Stimulated activated naive CD8-positive, alpha-beta T cell treated with anti-CD3 and anti-CD28 coated beads, Interleukin-15, Interleukin-2, amounts not matched to agents 100 ng/mL and 50 ng/mL, for 24 hours (primary cell): Measurements from ENCODE around the gene RXFP1.

ENCODE experiments used
- H3K27ac Mint-ChIP-seq: one replicate; pipeline ENCODE4 v1.8.0; 2021; ENCODE audit warnings: mild to moderate bottlenecking, mixed read lengths
- H3K27me3 Mint-ChIP-seq: one replicate; pipeline ENCODE4 v1.8.0; 2021; ENCODE audit warnings: mixed read lengths
- H3K36me3 Mint-ChIP-seq: one replicate; pipeline ENCODE4 v1.8.0; 2021; ENCODE audit warnings: low read depth, mixed read lengths
- H3K4me1 Mint-ChIP-seq: one replicate; pipeline ENCODE4 v1.8.0; 2021; ENCODE audit warnings: low read depth, mixed read lengths
- H3K4me3 Mint-ChIP-seq: one replicate; pipeline ENCODE4 v1.8.0; 2021; ENCODE audit warnings: mild to moderate bottlenecking, mixed read lengths
- H3K9me3 Mint-ChIP-seq: one replicate; pipeline ENCODE4 v1.8.0; 2021; ENCODE audit warnings: mixed read lengths

The RXFP1 gene

DNA sequence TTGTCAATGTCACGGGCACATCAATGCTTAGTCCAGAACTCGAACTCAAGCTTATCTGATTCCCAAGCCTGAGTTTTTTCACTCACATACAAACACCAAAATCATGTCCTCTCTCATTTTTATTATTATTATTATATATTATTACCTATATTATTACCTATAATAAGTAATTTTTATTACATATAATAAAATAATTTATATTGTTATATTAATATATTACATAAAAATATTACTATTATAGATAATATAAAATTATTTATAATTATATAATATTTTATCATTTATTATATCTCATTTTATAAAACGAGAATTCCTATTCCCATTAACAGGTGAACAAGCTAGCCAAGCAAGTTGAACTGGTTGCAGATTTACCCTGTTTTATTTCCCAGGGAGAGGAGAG is 13.0 kb downstream of the RXFP1 start:
- Mint-ChIP-seq H3K27ac (no peak overlapping the region), H3K36me3 (no peaks in the 10 kb centered on the region), H3K4me1 (peaks cover 8% of the 10 kb centered on the region), H3K4me3 (no peak overlapping the region), H3K27me3 (peaks cover 6% of the 10 kb centered on the region), H3K9me3 (no peaks in the 10 kb centered on the region)

DNA sequence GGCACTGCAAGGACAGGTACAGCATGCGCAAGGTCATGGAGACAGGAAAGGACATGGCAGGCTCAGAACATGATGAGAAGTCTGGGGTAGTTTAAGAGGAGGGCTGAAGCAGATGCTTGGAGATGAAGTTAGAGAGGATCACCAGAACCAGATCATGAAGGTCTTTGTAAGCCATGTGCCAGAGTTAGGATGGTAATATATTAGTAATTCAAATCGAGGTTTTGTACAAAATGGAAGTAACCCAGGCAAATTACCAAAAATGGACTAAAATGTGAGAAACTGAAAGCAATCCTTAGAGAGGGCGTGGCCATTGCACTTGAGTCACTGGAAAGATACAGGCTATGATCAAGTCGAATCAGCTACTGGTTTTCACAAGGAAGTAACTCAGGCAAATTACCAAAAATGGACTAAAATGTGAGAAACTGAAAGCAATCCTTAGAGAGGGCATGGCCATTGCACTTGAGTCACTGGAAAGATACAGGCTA is 13.5 kb downstream of the RXFP1 start:
- H3K4me1 Mint-ChIP-seq: peaks cover 8% of the 10 kb centered on the region
- no peaks in the 10 kb centered on the region for H3K36me3 Mint-ChIP-seq
- no peak overlapping the region for H3K27ac Mint-ChIP-seq

GRCh38 chr4:158536833-158537232 is 15.2 kb downstream of the RXFP1 start:
- Mint-ChIP-seq H3K9me3 (no peaks in the 10 kb centered on the region), H3K36me3 (no peaks in the 10 kb centered on the region), H3K4me1 (peaks cover 8% of the 10 kb centered on the region), H3K4me3 (no peak overlapping the region), H3K27me3 (peaks cover 5% of the 10 kb centered on the region), H3K27ac (no peak overlapping the region)

More for the DNA sequence above, 13.5 kb downstream of the RXFP1 start:
- Mint-ChIP-seq H3K27me3 (peaks cover 5% of the 10 kb centered on the region), H3K4me3 (no peak overlapping the region), H3K9me3 (no peaks in the 10 kb centered on the region)

GRCh38 chr4:158538176-158538575 is 16.5 kb downstream of the RXFP1 start:
- Mint-ChIP-seq H3K4me3 (no peak overlapping the region), H3K36me3 (no peaks in the 10 kb centered on the region), H3K27me3 (peaks cover 5% of the 10 kb centered on the region), H3K27ac (no peak overlapping the region), H3K4me1 (peaks cover 8% of the 10 kb centered on the region), H3K9me3 (no peaks in the 10 kb centered on the region)

- Mint-ChIP-seq H3K27me3 (peaks cover 5% of the 10 kb centered on the region), H3K36me3 (no peaks in the 10 kb centered on the region), H3K4me1 (peaks cover 8% of the 10 kb centered on the region), H3K9me3 (no peaks in the 10 kb centered on the region), H3K27ac (no peak overlapping the region), H3K4me3 (no peak overlapping the region)
Measured at GRCh38 chr4:158538911-158539310, 17.2 kb downstream of the RXFP1 start.

DNA sequence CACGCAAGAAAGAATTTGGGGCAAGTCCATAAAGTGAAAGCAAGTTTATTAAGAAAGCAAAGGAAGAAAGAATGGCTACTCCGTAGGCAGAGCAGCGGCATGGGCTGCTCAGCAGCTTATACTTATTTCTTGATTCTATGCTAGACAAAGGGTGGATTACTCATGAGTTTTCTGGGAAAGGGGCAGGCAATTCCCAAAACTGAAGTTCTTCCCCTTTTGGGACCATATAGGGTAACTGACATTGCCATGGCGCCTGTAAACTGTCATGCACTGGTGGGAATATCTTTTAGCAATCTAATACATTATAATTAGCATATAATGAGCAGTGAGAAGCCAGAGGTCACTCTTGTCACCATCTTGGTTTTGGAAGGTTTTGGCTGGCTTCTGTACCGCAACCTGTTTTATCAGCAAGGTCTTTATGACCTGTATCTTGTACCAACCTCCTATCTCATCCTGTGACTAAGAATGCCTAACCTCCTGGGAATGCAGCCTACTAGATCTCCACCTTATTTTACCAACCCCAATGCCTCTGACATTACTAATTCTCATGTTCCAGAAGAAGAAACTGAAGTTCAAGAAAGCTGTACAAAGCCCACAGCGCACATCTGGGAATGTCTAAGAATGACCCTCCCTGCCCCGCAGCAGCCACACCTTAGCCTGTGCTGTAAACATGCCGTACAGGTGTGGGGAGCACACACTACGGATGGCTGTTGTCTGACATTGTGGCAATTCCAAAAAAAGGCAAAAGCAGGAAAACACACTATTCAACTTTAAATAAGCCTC is 18.6 kb downstream of the RXFP1 start:
- Mint-ChIP-seq H3K4me1 (peaks cover 4% of the 10 kb centered on the region), H3K4me3 (no peak overlapping the region), H3K36me3 (no peaks in the 10 kb centered on the region), H3K27ac (no peak overlapping the region), H3K27me3 (peaks cover 5% of the 10 kb centered on the region), H3K9me3 (peaks cover 4% of the 10 kb centered on the region)

- Mint-ChIP-seq H3K36me3 (no peaks in the 10 kb centered on the region), H3K27ac (no peak overlapping the region), H3K4me3 (no peak overlapping the region), H3K9me3 (peaks cover 4% of the 10 kb centered on the region), H3K27me3 (peaks cover 5% of the 10 kb centered on the region), H3K4me1 (no peaks in the 10 kb centered on the region)
Measured at GRCh38 chr4:158541506-158541905, 19.8 kb downstream of the RXFP1 start.

GRCh38 chr4:158543191-158543590 is 21.5 kb downstream of the RXFP1 start:
- no peak overlapping the region for H3K27ac Mint-ChIP-seq
- no peak overlapping the region for H3K4me3 Mint-ChIP-seq
- H3K27me3 Mint-ChIP-seq: peaks cover 1% of the 10 kb centered on the region
- H3K4me1 Mint-ChIP-seq: no peaks in the 10 kb centered on the region
- H3K36me3 Mint-ChIP-seq: no peaks in the 10 kb centered on the region
- peaks cover 4% of the 10 kb centered on the region for H3K9me3 Mint-ChIP-seq

GRCh38 chr4:158544141-158544540 is 22.5 kb downstream of the RXFP1 start:
- Mint-ChIP-seq H3K4me3 (no peak overlapping the region), H3K27ac (no peak overlapping the region), H3K36me3 (no peaks in the 10 kb centered on the region), H3K9me3 (peaks cover 4% of the 10 kb centered on the region), H3K4me1 (no peaks in the 10 kb centered on the region), H3K27me3 (no peaks in the 10 kb centered on the region)

GRCh38 chr4:158553364-158553763 is 31.7 kb downstream of the RXFP1 start:
- Mint-ChIP-seq H3K9me3 (no peaks in the 10 kb centered on the region), H3K27ac (no peak overlapping the region), H3K27me3 (peaks cover 9% of the 10 kb centered on the region), H3K36me3 (no peaks in the 10 kb centered on the region), H3K4me1 (no peaks in the 10 kb centered on the region), H3K4me3 (no peak overlapping the region)

- H3K4me3 Mint-ChIP-seq: no peak overlapping the region
- H3K27ac Mint-ChIP-seq: no peak overlapping the region
- H3K36me3 Mint-ChIP-seq: no peaks in the 10 kb centered on the region
- no peaks in the 10 kb centered on the region for H3K9me3 Mint-ChIP-seq
- H3K4me1 Mint-ChIP-seq: no peaks in the 10 kb centered on the region
- peaks cover 5% of the 10 kb centered on the region for H3K27me3 Mint-ChIP-seq
Measured at GRCh38 chr4:158560284-158560683, 38.6 kb downstream of the RXFP1 start.

GRCh38 chr4:158566860-158567259 is 45.2 kb downstream of the RXFP1 start:
- no peaks in the 10 kb centered on the region for H3K27me3 Mint-ChIP-seq
- no peak overlapping the region for H3K4me3 Mint-ChIP-seq
- no peaks in the 10 kb centered on the region for H3K9me3 Mint-ChIP-seq
- H3K4me1 Mint-ChIP-seq: no peaks in the 10 kb centered on the region
- no peaks in the 10 kb centered on the region for H3K36me3 Mint-ChIP-seq
- no peak overlapping the region for H3K27ac Mint-ChIP-seq

GRCh38 chr4:158571736-158572135 is 50.1 kb downstream of the RXFP1 start:
- no peaks in the 10 kb centered on the region for H3K9me3 Mint-ChIP-seq
- H3K36me3 Mint-ChIP-seq: no peaks in the 10 kb centered on the region
- H3K27me3 Mint-ChIP-seq: no peaks in the 10 kb centered on the region
- H3K4me1 Mint-ChIP-seq: no peaks in the 10 kb centered on the region
- H3K4me3 Mint-ChIP-seq: no peak overlapping the region
- no peak overlapping the region for H3K27ac Mint-ChIP-seq

DNA sequence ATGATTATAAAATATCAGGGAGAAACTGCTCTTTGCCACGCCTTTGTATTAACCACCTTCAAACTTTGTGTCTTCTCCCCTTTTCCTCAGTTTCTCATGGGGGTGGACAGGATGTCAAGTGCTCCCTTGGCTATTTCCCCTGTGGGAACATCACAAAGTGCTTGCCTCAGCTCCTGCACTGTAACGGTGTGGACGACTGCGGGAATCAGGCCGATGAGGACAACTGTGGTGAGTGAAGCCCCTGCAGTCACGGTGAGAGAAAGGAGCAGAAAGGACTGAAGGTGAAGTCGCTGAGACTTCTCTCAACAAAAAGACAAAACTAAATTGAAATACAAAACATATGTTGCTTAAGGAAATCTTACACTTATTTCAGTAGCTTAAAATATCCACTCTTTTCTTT is 50.9 kb downstream of the RXFP1 start:
- no peaks in the 10 kb centered on the region for H3K36me3 Mint-ChIP-seq
- no peaks in the 10 kb centered on the region for H3K27me3 Mint-ChIP-seq
- H3K4me1 Mint-ChIP-seq: no peaks in the 10 kb centered on the region
- no peak overlapping the region for H3K27ac Mint-ChIP-seq
- H3K4me3 Mint-ChIP-seq: no peak overlapping the region
- H3K9me3 Mint-ChIP-seq: no peaks in the 10 kb centered on the region

DNA sequence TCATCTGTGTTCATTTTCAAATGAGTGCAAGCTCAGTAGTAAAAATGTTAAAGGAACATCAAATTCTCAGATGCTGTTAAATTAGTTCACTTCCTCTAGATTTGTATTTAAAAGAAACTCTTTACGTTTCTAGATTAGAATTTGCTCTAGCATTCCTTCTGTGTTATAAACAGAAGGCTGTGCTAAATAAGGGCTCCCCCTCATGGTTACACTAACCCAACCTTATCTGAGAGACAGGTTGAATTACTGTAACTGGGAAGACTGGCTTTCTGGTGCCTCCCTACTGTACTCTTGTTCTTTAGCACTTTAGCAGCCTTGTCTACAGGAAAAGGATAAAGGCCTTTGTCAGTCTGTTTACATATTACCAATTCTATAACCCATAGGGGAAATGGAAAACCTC is 56.8 kb downstream of the RXFP1 start:
- H3K27me3 Mint-ChIP-seq: peaks cover 3% of the 10 kb centered on the region
- H3K9me3 Mint-ChIP-seq: no peaks in the 10 kb centered on the region
- no peaks in the 10 kb centered on the region for H3K36me3 Mint-ChIP-seq
- H3K4me3 Mint-ChIP-seq: no peak overlapping the region
- no peak overlapping the region for H3K27ac Mint-ChIP-seq
- no peaks in the 10 kb centered on the region for H3K4me1 Mint-ChIP-seq

DNA sequence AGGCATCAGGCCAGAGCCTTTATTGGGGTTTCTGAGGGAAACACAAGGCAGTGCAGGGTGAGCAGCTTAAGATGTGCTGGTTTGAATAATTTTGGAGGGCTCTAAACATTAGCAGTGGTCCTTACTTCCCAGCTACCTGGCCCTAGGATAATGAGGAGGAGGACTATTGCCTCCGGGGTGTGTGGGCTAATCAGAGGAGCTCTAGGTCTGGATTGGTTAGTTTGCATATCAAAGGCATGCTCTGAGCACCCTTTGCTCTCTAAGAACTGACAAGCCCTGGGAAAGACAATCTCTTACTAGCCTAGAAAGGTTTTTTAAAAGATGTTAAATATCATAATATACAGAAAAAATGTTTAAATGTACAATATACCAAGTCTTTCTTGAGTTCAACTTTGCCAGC is 58.4 kb downstream of the RXFP1 start:
- H3K4me1 Mint-ChIP-seq: no peaks in the 10 kb centered on the region
- no peaks in the 10 kb centered on the region for H3K9me3 Mint-ChIP-seq
- H3K4me3 Mint-ChIP-seq: no peak overlapping the region
- no peak overlapping the region for H3K27ac Mint-ChIP-seq
- H3K36me3 Mint-ChIP-seq: no peaks in the 10 kb centered on the region
- peaks cover 3% of the 10 kb centered on the region for H3K27me3 Mint-ChIP-seq
